SK-N-MC (cell line): Measurements from ENCODE around the gene ZNF263.

Experiments used
- DNase-seq: peaks from one replicate; pipeline ENCODE4 v3.0.0-alpha.2; 2011; ENCODE audit warnings: low read depth, low spot score
- H3K27ac ChIP-seq: fragments of 200-600 bp; sonication (generic); 2 replicates; pipeline ENCODE4 v1.5.1; 2016; ENCODE audit warnings: mixed run types
- H3K36me3 ChIP-seq: fragments of 200-600 bp; sonication (generic); 2 replicates; pipeline ENCODE4 v1.6.1; 2017; ENCODE audit warnings: antibody characterized with exemption, low read length, mixed read lengths; ENCODE audit not compliant: insufficient read depth
- H3K4me3 ChIP-seq: fragments of 200-600 bp; sonication (generic); 2 replicates; pipeline ENCODE4 v1.5.1; 2016
- H3K9ac ChIP-seq: fragments of 200-600 bp; sonication (generic); 2 replicates; pipeline ENCODE4 v1.8.0; 2017; ENCODE audit warnings: mixed run types, mixed read lengths; ENCODE audit not compliant: insufficient read length
- H3K9me3 ChIP-seq: fragments of 200-600 bp; sonication (generic); 2 replicates; pipeline ENCODE4 v1.6.1; 2017; ENCODE audit warnings: low read depth, mild to moderate bottlenecking, antibody characterized with exemption, low read length, moderate library complexity, mixed read lengths
- EZH2 ChIP-seq: fragments of 200-600 bp; sonication (generic); IDR thresholded peaks from one replicate; pipeline ENCODE4 v1.6.1; 2017; ENCODE audit warnings: antibody characterized with exemption
- FOXP2 ChIP-seq: optimal IDR thresholded peaks from 2 replicates; pipeline ENCODE3; 2011; ENCODE audit warnings: mild to moderate bottlenecking, moderate library complexity; ENCODE audit not compliant: insufficient read depth; ENCODE audit errors: extremely low read length, control extremely low read depth
- POLR2AphosphoS5 ChIP-seq: IDR thresholded peaks from 2 replicates; pipeline ENCODE4 v1.6.1; 2012; ENCODE audit warnings: mild to moderate bottlenecking, low read depth, low read length, borderline replicate concordance

The ZNF263 gene

DNA sequence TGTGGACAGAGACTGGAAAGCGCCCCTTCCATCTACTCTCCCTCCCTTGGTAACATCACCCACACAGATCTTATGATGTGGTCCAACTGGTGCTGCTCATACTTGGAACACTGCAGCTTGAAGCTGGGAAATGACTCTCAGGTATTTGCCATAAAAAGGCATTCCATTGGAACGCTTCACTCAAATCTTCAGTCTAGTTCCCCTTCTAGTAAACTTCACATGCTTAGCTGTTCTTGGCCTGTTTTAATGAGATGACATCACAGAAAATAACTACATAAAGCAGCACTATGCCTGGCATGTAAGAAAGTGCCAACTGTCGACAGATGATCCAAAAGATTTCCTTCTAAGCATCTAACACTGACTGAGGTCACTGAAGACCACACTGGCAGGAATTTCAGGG lies 9.3 kb downstream of the ZNF263 start:
- H3K9me3 ChIP-seq = peaks cover 47% of the 10 kb centered on the region
- H3K27ac ChIP-seq = no peak overlapping the region
- TF ChIP-seq EZH2 = no peak
- no peak for TF ChIP-seq FOXP2
- TF ChIP-seq POLR2AphosphoS5 = no peak
- H3K36me3 ChIP-seq = peaks cover 69% of the 10 kb centered on the region
- no peak for DNase-seq
- H3K9ac ChIP-seq = no peak overlapping the region
- no peak overlapping the region for H3K4me3 ChIP-seq

DNA sequence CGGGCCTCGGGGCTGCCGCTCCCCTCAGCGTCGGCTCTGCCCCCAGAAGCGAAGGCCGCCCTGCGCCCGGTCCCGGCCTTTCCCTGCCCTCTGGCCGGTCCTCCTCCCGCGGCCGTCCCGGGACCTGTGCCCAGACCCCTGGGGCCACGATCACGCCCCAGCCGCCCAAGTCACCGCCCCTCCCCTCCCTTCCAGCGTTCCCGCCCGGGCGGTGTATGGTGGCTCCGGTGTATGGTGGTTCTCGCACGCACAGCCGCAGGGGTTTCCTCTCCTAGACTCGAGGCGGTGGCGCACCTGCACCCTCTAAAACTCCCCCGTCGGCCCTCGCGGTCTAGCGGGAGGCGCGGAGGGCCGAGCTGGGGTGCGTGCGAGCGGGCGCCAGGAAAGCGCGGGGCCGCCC lies 11.9 kb downstream of the ZNF263 start:
- Histone ChIP-seq H3K9ac (no peak overlapping the region), H3K27ac (no peak overlapping the region), H3K9me3 (peaks cover 31% of the 10 kb centered on the region), H3K4me3 (no peak overlapping the region), H3K36me3 (peaks cover 53% of the 10 kb centered on the region)
- TF ChIP-seq EZH2 (no peak), FOXP2 (no peak), POLR2AphosphoS5 (no peak)
- DNase-seq = no peak

DNA sequence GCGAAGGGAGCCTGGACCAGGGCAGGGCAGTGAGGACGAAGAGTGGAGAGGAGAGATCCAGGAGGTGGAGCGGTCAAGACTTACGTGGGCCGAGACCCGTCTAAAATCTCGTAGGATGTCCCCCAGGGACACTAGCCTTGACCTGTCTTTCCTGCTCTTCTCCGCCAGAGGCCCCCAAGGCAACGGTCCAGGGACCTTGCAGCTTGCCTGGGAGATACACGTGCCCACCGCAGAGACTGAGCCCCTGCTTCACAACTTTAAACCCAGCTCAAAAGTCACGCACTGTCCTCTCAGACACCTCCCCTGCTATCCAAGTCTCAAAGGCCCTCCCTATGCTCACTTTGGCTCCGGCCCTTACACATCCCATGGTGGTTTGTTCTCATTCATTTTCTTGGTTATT lies 12.5 kb downstream of the ZNF263 start:
- peaks cover 51% of the 10 kb centered on the region for H3K36me3 ChIP-seq
- no peak overlapping the region for H3K27ac ChIP-seq
- no peak overlapping the region for H3K4me3 ChIP-seq
- DNase-seq = no peak
- no peak for TF ChIP-seq FOXP2
- TF ChIP-seq EZH2 = no peak
- no peak for TF ChIP-seq POLR2AphosphoS5
- no peak overlapping the region for H3K9ac ChIP-seq
- peaks cover 25% of the 10 kb centered on the region for H3K9me3 ChIP-seq

DNA sequence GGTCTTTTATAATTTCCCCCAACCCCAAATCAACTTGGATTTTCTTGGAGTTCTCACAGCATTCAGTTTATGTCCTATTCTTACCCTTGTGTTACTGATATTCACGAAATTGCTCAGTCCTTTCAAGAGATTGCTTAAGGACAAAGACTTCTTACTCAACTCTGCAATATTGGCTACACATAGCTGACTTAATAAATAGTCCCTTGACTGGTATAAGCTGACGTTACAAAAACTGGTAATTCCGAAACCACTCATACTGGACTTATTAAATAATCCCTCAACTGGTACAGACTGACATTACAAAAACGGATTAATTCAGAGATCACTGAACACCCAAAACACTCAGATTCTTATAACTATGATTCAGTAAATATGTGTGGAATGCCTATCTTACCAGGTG lies 21.1 kb downstream of the ZNF263 start:
- H3K9me3 ChIP-seq = peaks cover 4% of the 10 kb centered on the region; the same call in 1 of the 2 replicates
- DNase-seq = no peak
- TF ChIP-seq POLR2AphosphoS5 = no peak
- no peak for TF ChIP-seq FOXP2
- TF ChIP-seq EZH2 = no peak
- peak overlapping the region; percentile 83 for H3K4me3 ChIP-seq
- H3K36me3 ChIP-seq = peaks cover 48% of the 10 kb centered on the region
- no peak overlapping the region for H3K27ac ChIP-seq
- H3K9ac ChIP-seq = no peak overlapping the region

DNA sequence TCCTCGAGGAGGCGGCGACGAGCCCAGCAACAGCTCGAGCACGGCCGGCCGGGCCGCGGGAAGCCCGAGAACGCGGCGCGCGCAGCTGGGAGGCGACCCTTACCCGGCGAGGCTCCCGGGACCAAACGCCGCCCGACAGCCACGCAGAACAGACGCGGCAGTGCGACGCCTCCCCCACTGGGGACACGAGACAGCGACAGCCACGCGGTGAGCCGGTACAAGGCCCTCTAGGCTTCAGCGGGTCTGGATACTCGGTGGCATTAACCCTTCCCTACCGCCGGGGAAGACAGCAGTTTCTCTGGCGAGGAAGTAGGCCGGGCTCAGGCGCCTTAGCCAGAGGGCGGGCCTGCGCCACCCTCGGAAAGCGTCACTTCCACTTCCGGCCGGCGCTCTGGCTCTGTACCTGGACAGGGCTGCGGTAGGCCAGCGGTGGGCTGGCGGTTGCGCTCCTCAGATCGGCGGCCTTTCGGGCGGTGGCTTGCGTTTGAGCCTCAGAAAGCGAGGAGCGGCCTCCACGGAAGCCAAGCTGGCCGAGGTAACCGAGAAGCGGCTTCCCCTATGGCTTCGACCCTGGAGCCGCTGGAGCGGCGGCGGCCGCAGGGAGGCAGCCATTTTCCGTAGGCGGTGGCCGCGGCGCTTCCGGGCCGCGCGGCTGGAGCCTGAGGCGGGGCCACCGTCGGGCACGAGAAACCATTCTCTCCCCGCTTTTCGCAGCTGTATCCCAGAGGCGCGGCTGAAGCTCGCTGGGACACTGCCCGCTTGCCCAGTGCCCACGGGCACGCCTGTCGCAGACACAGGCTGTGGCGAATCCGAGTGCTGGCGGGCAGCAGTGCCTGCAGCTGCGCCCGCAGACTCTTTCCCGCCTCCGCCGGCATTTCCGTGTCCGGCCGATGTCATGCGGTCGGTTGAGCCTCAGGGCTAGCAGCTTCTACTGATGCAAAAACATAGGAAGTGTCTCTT lies 22.1 kb downstream of the ZNF263 start, which contains the start of the genes TIGD7 and ZNF75A:
Gene TIGD7 (minus strand): TSS at position 322 of the 960 bp plus-strand sequence. CDS start 4,816 bp downstream, outside the sequence.
Gene ZNF75A (plus strand): TSS at position 389 of the 960 bp plus-strand sequence. CDS start 2,932 bp downstream, outside the sequence.
- peaks cover 4% of the 10 kb centered on the region; the same call in 1 of the 2 replicates for H3K9me3 ChIP-seq
- TF ChIP-seq POLR2AphosphoS5 (peak; percentile 97), FOXP2 (no peak)
- DNase-seq = no peak
- H3K27ac ChIP-seq = peak within 1 kb of the TSS; percentile 87
- H3K4me3 ChIP-seq = peak within 1 kb of the TSS; percentile 83
- peaks cover 43% of the 10 kb centered on the region for H3K36me3 ChIP-seq
- peak within 1 kb of the TSS; percentile 84 for H3K9ac ChIP-seq

DNA sequence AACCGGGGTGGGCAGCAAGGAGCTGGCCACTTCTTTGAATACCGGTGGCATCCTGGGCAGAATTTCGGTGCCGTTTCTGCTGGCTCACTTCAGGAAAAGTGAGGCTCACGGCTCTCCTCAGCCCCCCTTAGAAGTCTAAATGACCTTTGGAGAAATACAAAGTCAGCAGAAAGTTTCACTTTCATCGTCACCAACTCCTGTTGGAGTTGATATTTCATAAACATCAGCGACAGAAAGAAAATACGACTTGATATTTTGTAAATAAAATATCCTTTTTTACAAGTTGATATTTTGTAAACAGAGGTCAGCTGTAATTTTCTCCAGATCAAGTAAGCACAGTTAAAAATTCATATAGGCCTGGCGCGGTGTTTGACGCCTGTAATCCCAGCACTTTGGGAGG lies 22.8 kb downstream of the ZNF263 start:
- Histone ChIP-seq H3K9me3 (peaks cover 4% of the 10 kb centered on the region; the same call in 1 of the 2 replicates), H3K36me3 (peaks cover 38% of the 10 kb centered on the region), H3K9ac (peak overlapping the region; percentile 84), H3K4me3 (peak overlapping the region; percentile 83), H3K27ac (peak overlapping the region; percentile 87)
- TF ChIP-seq FOXP2 = no peak
- TF ChIP-seq POLR2AphosphoS5 = no peak
- no peak for TF ChIP-seq EZH2
- no peak for DNase-seq

DNA sequence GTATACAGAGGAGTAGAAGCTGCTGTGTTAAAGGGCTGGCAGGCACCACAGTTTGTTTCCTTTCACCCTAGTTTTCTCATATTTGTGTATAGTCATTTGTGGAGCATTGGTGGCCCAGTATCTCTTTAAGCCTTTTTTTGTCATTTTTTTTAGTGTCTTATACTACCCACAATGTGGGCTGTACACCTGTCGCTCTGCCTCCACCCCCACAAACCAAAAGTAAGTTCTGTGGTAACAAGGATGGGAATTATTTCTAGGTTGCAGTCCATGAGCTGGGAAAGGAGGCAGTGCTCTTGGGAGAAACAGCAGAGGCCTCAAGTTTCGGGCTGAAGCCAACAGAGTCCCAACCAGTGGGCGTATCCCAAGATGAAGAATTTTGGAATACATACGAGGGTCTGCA lies 28.2 kb downstream of the ZNF263 start:
- Histone ChIP-seq H3K4me3 (no peak overlapping the region), H3K27ac (no peak overlapping the region), H3K9ac (no peak overlapping the region), H3K36me3 (peaks cover 53% of the 10 kb centered on the region), H3K9me3 (peaks cover 8% of the 10 kb centered on the region)
- no peak for DNase-seq
- TF ChIP-seq POLR2AphosphoS5 (no peak), FOXP2 (no peak), EZH2 (no peak)

DNA sequence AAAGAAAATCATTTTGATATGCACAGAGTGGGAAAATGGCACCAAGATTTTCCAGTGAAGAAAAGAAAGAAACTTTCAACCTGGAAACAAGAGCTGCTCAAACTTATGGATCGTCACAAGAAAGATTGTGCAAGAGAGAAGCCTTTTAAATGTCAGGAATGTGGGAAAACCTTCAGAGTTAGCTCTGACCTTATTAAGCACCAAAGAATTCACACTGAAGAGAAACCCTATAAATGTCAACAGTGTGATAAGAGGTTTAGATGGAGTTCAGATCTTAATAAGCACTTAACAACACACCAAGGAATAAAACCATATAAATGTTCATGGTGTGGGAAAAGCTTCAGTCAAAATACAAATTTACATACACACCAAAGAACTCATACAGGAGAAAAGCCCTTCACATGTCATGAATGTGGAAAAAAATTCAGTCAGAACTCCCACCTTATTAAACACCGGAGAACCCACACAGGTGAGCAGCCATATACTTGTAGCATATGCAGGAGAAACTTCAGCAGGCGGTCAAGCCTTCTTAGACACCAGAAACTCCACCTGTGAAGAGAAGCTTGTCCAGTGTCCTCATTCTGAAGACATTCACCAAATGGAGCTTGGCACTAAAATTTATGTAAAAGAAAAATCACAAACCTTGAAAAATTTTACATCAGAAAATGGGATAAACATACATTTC lies 34.2 kb downstream of the ZNF263 start:
- Histone ChIP-seq H3K9ac (no peak overlapping the region), H3K4me3 (no peak overlapping the region), H3K27ac (no peak overlapping the region), H3K36me3 (peaks cover 43% of the 10 kb centered on the region), H3K9me3 (peaks cover 26% of the 10 kb centered on the region)
- DNase-seq = no peak
- TF ChIP-seq POLR2AphosphoS5 = no peak
- TF ChIP-seq EZH2 = no peak
